GM12865 (cell line): ENCODE results near the gene UNC13D.
"Not testable (repeated sequence)": the region's sequence is repeated elsewhere in the genome, so short reads cannot be mapped to it uniquely, and the experiment has no call there.

ENCODE experiments used
- DNase-seq: peaks from one replicate; pipeline ENCODE4 v3.0.0; 2010; ENCODE audit warnings: low read depth
- H3K4me3 ChIP-seq: 2 replicates; pipeline ENCODE4 v1.5.1; 2011; ENCODE audit warnings: mild to moderate bottlenecking, low read depth, low read length, control low read depth
- TF ChIP-seq, protein P1 (sequence below): IDR thresholded peaks from 2 replicates; pipeline ENCODE4 v1.5.1; 2011; ENCODE audit warnings: low read length, control low read depth, low read depth, inconsistent platforms; ENCODE audit not compliant: insufficient read depth; ENCODE audit errors: missing control alignments

Gene UNC13D

DNA sequence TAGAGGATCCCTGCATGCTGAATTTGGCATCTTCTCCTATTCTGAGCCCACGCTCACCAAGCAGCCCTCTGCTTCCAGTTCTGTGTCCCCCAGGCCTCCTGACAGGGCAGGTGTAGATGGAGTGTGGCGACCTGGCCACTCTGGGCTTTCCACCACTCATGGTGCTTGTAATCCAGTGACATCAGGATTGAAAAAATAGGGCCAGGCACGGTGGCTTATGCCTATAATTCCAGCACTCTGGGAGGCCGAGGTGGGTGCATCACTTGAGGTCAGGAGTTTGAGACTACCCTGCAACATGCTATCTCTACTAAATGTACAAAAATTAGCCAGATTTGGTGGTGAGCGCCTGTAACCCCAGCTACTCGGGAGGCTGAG lies 30.2 kb downstream of the UNC13D start:
- no peak overlapping the region for H3K4me3 ChIP-seq
- DNase-seq = no peak
- TF ChIP-seq, protein P1, sequence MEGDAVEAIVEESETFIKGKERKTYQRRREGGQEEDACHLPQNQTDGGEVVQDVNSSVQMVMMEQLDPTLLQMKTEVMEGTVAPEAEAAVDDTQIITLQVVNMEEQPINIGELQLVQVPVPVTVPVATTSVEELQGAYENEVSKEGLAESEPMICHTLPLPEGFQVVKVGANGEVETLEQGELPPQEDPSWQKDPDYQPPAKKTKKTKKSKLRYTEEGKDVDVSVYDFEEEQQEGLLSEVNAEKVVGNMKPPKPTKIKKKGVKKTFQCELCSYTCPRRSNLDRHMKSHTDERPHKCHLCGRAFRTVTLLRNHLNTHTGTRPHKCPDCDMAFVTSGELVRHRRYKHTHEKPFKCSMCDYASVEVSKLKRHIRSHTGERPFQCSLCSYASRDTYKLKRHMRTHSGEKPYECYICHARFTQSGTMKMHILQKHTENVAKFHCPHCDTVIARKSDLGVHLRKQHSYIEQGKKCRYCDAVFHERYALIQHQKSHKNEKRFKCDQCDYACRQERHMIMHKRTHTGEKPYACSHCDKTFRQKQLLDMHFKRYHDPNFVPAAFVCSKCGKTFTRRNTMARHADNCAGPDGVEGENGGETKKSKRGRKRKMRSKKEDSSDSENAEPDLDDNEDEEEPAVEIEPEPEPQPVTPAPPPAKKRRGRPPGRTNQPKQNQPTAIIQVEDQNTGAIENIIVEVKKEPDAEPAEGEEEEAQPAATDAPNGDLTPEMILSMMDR = no peak

DNA sequence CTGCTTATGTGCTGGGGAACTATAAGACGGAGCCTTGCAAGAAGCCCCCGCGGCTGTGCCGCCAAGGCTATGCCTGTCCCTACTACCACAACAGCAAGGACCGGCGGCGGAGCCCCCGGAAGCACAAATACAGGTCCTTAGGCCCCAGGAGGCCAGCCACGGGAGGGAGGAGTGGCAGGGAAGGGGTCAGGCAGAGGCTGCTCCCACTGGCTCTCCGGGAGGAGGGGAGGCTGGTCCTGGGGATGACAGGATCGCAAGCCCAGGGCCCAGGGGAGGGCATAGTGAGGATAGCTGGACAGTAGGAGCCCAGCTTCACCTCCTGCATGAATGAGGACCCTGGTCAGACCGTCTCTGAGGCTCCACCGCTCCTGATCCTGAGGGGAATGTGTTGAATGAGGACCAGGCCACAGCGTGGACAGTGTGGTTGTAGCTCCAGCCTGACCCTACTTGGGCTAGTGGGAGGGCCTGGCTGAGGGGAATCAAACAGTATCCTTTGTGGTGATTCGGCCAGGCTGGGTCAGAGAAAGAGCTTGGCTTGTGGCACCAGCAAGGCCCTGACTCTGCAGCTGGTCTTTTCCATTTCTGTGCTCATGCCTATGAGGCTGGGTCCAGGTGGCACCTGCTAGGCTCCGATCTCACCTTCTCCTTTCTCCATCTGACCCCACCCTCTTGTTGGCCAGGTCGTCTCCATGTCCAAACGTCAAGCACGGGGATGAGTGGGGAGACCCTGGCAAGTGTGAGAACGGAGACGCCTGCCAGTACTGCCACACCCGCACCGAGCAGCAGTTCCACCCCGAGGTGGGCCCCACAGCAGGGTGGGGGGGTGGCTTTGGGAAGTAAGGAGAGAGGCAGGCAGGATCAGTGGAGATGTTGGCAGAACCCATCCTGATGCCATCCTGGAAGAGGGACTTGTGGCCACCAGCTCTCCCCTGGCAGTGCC lies 30.9 kb downstream of the UNC13D start:
- no peak for DNase-seq
- TF ChIP-seq, protein P1 = no peak
- H3K4me3 ChIP-seq = no peak overlapping the region

DNA sequence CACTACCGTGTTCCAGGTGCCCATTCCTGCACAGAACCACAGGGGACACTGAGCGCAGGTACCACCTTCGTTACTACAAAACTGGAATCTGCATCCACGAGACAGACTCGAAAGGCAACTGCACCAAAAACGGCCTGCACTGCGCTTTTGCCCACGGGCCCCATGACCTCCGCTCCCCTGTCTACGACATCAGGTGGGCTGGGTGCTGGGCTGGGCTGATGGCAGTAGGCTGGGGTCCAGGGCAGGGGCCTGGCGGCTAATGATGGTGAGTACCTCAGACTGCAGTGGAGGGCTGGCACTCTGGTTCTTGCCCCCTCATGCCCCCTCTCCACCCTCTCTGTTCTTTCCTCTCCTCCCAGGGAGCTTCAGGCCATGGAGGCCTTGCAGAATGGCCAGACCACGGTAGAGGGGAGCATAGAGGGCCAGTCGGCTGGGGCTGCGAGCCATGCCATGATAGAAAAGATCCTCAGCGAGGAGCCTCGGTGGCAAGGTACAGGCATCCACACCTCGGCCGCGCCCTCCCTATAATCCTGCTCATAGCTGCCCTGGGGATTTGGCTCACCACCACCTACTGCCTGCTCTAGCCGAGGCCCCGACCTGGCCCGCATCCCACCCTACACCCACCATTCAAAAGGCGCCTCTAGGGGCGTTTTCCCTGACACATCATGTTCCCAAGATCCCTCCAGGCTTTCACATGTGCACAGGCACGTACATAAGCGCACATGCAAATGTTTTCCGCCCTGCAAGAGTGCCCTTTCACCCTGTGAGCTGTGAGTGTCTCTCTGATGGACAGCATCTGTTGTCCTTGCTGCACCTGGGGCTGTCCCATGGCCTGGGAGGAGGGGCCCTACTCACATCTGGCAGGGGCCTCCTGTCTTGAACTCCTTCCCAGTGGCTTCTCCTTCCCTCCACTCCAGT lies 31.8 kb downstream of the UNC13D start:
- no peak for DNase-seq
- TF ChIP-seq, protein P1 = no peak

DNA sequence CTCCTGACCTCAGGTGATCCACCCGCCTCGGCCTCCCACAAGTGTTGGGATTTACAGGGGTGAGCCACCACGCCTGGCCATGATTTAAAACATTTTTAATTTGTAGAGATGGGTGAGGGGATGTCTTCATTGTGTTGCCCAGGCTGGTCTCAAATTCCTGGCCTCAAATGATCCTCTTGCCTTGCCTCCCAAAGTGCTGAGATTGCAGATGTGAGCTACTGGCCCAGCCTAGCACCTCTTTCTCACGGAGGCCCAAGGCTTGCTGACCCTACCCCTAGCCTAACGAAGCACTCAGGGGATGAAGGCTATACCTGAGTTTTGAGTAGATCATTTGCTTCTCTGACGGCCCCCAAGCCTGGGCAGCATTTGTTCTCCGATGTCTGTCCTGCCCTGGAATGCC lies 33.0 kb downstream of the UNC13D start:
- H3K4me3 ChIP-seq = no peak overlapping the region
- TF ChIP-seq, protein P1 = no peak
- no peak for DNase-seq

More for the DNA sequence above, 31.8 kb downstream of the UNC13D start:
- no peak overlapping the region for H3K4me3 ChIP-seq

DNA sequence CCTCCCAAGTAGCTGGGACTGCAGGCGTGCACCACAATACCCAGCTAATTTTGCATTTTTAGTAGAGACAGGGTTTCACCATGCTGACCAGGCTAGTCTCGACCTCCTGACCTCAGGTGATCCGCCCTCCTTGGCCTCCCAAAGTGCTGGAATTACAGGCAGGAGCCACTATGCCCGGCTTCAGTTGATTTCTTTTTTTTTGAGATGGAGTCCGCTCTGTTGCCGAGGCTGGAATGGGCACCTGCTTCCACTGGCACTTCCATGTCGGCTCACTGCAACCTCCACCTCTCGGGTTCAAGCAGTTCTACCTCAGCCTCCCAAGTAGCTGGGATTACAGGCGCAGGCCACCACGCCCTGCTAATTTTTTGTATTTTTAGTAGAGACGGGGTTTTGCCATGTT lies 33.4 kb downstream of the UNC13D start:
- not testable (repeated sequence) for DNase-seq, H3K4me3 ChIP-seq

DNA sequence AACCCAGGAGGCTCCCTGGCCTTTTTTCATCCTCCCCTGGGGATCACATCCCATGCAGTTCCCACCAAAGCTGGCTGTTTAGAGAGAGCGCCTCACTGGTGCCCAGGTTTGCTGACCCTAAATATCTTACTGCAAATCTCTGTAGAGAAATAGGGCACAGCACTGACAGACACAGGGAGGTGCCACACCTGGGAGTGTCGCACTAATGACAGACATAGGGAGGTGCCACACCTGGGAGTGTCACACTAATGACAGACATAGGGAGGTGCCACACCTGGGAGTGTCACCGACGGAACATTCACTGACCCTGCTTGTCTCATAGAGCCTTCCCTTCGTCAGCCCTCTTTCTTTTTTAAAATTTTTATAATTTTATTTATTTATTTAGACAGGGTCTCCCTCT lies 34.0 kb downstream of the UNC13D start:
- no peak for DNase-seq
- H3K4me3 ChIP-seq = no peak overlapping the region
- TF ChIP-seq, protein P1 = no peak

DNA sequence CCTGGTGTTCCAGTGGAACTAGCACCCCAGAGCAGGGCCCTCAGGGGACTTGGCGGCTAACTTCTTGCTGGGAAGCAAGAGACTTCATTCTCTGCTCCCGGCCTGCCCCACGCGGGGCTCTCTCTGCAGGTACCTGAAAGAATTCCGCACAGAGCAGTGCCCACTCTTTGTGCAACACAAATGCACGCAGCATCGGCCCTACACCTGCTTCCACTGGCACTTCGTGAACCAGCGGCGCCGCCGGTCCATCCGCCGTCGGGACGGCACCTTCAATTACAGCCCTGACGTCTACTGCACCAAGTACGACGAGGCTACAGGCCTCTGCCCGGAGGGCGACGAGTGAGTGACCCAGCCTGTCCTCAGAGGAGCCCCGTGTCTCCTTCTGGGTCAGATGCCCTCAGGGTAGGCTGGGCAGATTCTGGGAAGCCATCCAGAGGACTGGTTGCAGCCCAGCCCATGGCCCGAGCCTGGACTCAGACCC lies 34.5 kb downstream of the UNC13D start:
- no peak for DNase-seq
- TF ChIP-seq, protein P1 = no peak
- no peak overlapping the region for H3K4me3 ChIP-seq
